HG03280 (cell line): ENCODE data around the gene KRT12.
"Not testable (repeated sequence)": the region's sequence is repeated elsewhere in the genome, so short reads cannot be mapped to it uniquely, and the experiment has no call there.

Experiments used
- ATAC-seq: cut with Tn5 transposase; IDR thresholded peaks from one replicate; pipeline ENCODE4 v1.9.1; 2021; ENCODE audit warnings: mild to moderate bottlenecking, moderate library complexity; ENCODE audit not compliant: unreplicated experiment

The KRT12 gene

GRCh38 chr17:40884708-40885512 is 17.9 kb upstream of the KRT12 start, which contains the start of gene KRT20:
TSS of gene KRT20 (minus strand) at chr17:40885242. CDS start at chr17:40885185, 57 bp downstream.
- ATAC-seq = no peak

DNA sequence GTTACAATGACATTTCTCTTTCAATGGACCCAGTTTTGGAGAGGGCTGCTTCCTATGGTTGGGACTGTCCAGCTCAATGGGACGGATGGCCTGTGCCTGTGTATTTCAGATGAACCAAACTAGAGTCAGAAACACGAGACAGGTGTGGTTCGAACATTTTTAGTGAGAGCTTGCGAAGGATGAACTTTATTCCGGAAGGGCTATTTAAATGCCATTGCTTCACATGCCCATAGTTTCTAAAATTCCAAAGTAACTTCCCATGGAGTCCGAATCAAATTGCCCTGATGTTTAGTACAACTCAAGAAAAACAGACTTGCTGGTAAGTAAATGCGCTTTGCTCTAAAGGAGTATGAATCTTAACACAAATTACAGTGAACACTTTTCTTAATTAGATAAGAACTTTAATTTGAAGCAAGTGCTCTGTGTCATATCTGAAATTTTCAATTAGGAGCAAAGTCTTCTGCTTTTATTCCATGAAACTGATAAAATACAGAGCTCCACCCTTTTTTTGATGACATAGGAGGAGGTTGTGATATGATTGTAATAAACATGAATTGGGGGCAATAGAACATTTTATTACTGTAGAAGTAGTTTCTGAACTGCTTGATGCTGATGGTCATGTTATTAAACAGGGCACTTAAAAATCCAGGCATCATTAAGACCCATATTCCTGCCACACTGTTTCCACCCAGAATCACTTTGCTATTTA is 16.8 kb upstream of the KRT12 start:
- ATAC-seq = no peak

GRCh38 chr17:40883031-40883430 is 16.0 kb upstream of the KRT12 start:
- no peak for ATAC-seq

GRCh38 chr17:40879026-40879425 is 12.0 kb upstream of the KRT12 start:
- no peak for ATAC-seq

- no peak for ATAC-seq
These were observed 11.0 kb upstream of the KRT12 start for GRCh38 chr17:40878044-40878443.

- ATAC-seq = no peak
These were observed 6.8 kb upstream of the KRT12 start for GRCh38 chr17:40873801-40874200.

GRCh38 chr17:40873255-40873654 is 6.2 kb upstream of the KRT12 start:
- no peak for ATAC-seq

GRCh38 chr17:40872416-40872815 is 5.4 kb upstream of the KRT12 start:
- no peak for ATAC-seq

DNA sequence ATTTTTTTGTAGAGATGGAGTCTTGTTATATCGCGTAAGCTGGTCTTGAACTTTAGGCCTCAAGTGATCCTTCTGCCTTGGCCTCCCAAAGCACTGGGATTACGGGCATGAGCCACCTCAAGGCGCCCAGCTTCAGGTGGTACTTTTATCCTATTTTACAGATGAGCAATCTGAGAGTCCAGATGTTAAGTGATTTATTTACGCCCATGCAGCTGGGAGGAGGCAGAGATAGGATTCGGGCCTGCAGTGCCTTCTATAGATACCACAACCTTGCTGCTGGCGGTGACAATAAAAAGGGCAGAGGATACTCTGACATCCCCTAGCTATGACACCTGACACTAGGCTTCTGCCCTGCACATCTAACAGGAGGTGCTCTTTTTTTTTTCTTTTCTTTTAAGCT is 4.3 kb upstream of the KRT12 start:
- no peak for ATAC-seq

- no peak for ATAC-seq
These were observed 3.1 kb upstream of the KRT12 start for GRCh38 chr17:40870136-40870535.

- no peak for ATAC-seq
These were observed 2.2 kb downstream of the KRT12 start for GRCh38 chr17:40864661-40865390.

DNA sequence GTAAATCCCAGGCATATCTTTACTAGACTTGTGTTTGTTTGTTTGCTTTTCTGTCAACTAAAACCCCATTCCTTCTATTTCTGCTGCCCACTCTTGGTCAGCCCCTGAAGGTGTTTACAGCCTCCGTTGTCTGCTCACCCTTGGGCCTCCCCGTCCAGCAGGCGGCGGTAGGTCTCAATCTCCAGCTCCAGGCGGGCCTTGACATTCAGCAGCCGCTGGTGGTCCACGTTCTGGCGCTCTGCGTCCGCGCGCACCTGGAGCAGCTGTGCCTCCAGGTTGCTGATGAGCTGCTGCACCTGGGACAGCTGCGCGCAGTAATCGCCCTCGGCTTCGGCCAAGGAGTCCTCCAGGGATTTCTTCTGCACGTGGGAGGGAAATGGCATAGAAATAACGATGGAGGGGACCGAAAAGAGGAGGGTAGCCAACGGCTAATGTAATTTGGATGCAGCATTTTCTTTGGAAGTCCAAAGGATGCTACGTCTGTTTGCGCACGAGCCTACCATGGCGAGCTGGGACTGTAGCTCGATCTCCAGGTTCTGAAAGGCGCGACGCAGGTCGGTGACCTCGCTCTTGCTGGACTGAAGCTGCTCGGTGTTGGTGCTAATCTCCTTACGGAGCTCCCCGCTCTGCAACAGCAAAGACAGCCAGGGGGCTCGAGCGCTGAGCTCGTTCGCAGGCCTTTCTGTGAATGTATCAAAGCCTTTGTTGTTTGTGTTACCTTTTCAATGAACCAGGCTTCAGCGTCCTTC is 3.9 kb downstream of the KRT12 start:
- no peak for ATAC-seq

- ATAC-seq = no peak
These were observed 7.5 kb downstream of the KRT12 start for GRCh38 chr17:40859536-40859935.

DNA sequence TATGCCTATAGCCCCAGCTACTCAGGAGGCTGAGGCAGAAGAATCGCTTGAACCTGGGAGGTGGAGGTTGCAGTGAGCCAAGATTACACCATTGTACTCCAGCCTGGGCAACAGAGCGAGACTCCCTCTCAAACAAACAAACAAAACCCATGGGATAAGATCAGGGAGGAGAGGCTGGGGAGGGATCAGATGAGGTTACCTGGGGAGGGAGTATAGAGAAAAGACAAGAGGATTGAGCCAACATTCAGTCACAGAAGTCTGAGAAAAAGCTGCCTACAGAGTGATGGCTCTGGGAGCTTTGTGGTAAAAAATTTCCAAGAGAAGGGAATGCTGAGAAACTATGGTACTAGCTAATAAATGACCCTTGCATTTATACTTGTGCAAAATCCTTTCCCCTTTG is 8.4 kb downstream of the KRT12 start:
- ATAC-seq = not testable (repeated sequence)

GRCh38 chr17:40857535-40857934 is 9.5 kb downstream of the KRT12 start:
- ATAC-seq = no peak

DNA sequence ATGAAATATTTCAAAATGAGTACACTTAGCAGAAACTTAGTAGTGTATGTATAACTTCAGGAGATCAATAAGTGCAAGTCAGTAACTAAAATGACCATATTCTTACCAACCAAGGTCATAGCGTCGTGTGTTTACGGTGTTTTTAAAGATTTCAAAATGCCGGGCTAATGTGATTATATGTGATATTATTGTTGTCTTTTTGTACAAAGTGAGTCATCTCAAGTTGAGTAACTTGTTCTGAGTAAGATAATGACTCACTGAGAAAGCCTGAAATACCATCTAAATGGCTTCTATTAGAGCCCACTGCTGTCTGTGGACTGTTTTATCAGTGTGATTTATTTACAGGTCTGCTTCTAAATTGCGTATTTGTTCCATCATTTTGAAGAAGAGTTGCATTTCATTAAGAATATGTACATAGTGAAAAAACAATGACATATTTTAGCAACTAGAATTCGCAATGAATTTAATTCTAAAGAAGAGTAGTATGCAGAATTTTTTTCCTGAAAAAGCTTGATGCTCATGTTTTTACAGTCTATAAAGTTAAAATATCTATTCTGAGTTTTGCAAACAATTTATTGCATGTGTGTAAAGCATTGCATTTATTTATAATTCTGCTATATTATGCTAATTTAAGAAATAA is 12.7 kb downstream of the KRT12 start:
- ATAC-seq = no peak

DNA sequence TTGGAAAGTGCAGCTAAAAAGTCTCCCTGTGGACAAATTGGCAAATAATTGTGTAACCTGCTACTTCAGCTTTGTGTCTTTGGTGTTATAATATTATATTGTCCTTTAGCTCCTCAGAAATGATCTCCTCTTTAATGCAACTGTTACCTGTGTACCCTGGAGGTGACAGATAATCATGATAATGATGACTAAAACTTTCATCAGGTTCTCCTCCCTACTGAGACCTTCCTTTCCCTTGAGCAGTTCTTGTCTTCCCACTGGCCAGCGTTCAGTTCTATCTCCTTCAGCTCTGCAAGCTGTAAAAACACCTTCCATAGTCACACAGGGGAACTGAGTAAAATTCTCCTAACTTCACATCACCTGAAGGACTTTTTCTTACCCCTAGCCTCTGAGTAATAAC is 14.7 kb downstream of the KRT12 start:
- ATAC-seq = no peak

DNA sequence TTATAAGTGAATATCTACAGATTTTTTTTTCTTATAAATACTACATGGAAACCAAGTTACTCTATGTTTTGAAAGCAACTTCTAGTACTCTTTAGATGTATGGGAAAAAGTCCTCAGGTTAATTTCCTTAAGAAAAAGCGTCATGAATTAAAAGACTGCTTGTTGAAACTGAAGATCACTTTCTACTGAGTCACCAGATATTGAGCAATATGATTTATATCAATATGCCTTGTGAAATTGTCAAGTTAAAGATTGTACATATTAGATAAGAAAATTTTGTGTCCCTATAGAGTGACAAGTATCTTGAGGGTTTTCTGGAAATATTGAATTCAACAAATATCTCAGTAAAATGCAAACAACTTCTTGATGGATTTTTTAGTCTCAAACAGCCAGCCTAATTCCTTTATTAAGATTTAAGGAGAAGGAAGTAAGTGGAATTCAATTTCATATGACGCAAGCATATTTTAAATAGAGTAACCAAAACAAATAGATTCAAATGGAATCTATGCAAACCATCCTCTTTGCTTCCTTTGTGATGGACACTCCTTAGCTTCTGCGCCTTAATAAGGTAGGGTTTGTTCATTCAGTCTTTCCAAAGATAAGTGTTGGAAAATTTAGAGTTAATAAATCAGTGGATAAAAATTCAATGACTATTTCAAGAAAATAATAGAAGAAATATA is 16.6 kb downstream of the KRT12 start:
- ATAC-seq = no peak

- no peak for ATAC-seq
These were observed 17.3 kb downstream of the KRT12 start for GRCh38 chr17:40849723-40850122.
